Endothelial cell (in vitro differentiated cells): ENCODE data around the gene DCP2. TPM values are rescaled to one million over a fixed set of nuclear protein-coding genes. Genes with fewer than 3 reads are reported as not detected.

Source experiments
- DNase-seq: peaks from one replicate; pipeline ENCODE4 v3.0.0; 2021; ENCODE audit warnings: low spot score
- H3K27ac Mint-ChIP-seq: one replicate; pipeline ENCODE4 v1.8.0; 2021; ENCODE audit warnings: mixed read lengths, inconsistent platforms; ENCODE audit not compliant: unreplicated experiment
- H3K27me3 Mint-ChIP-seq: one replicate; pipeline ENCODE4 v1.8.0; 2021; ENCODE audit warnings: mild to moderate bottlenecking, moderate library complexity, mixed read lengths, inconsistent platforms; ENCODE audit not compliant: unreplicated experiment
- H3K36me3 Mint-ChIP-seq: one replicate; pipeline ENCODE4 v1.8.0; 2021; ENCODE audit warnings: mild to moderate bottlenecking, low read depth, mixed read lengths, inconsistent platforms; ENCODE audit not compliant: unreplicated experiment
- H3K4me1 Mint-ChIP-seq: one replicate; pipeline ENCODE4 v1.8.0; 2021; ENCODE audit warnings: mild to moderate bottlenecking, mixed read lengths, inconsistent platforms; ENCODE audit not compliant: unreplicated experiment
- H3K4me3 Mint-ChIP-seq: one replicate; pipeline ENCODE4 v1.8.0; 2021; ENCODE audit warnings: mild to moderate bottlenecking, mixed read lengths, inconsistent platforms; ENCODE audit not compliant: unreplicated experiment
- H3K9me3 Mint-ChIP-seq: one replicate; pipeline ENCODE4 v1.8.0; 2021; ENCODE audit warnings: mixed read lengths, inconsistent platforms; ENCODE audit not compliant: unreplicated experiment
- total RNA-seq: library from RNA; stranded (reverse); fragmentation: NEBNext Ultra II Directional; extraction: Animal tissue kit (Norgen Biotek cat#: 25700); gene quantifications from one replicate; pipeline ENCODE4 v1.2.1, GENCODE V29; 2021; ENCODE audit not compliant: unreplicated experiment
- TF ChIP-seq, protein P1 (sequence below): fragments of 200-600 bp; sonication (generic); IDR thresholded peaks from one replicate; pipeline ENCODE4 v1.5.0; 2021; ENCODE audit warnings: antibody characterized with exemption; ENCODE audit not compliant: unreplicated experiment

DCP2 gene
- total RNA-seq, 1 donor from 2014 or later, result 75.6 TPM

DNA sequence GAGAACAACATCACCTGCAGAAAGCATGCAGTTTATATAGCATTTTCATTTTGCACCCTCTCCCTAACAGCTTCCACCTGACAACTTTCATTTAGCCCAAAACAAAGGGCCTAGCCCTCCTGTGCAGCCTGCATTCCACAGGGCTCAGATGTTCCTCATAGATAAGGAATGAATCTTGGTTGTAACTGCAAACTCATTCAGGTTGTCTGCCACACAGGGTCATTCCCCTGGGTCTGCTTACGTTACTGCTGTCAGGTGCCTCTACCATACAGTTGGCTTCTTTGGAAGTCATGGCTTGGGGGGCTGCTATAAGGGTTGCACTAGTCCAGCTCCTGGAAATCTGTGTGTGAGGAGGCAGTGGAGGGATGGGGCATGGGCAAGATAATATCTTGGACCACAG is 2.7 kb upstream of the DCP2 start:
- Mint-ChIP-seq H3K4me3 (no peak overlapping the region), H3K4me1 (peaks cover 23% of the 10 kb centered on the region), H3K36me3 (no peaks in the 10 kb centered on the region), H3K27ac (no peak overlapping the region), H3K9me3 (no peaks in the 10 kb centered on the region), H3K27me3 (peaks cover 9% of the 10 kb centered on the region)
- DNase-seq, result no peak
- TF ChIP-seq, protein P1, sequence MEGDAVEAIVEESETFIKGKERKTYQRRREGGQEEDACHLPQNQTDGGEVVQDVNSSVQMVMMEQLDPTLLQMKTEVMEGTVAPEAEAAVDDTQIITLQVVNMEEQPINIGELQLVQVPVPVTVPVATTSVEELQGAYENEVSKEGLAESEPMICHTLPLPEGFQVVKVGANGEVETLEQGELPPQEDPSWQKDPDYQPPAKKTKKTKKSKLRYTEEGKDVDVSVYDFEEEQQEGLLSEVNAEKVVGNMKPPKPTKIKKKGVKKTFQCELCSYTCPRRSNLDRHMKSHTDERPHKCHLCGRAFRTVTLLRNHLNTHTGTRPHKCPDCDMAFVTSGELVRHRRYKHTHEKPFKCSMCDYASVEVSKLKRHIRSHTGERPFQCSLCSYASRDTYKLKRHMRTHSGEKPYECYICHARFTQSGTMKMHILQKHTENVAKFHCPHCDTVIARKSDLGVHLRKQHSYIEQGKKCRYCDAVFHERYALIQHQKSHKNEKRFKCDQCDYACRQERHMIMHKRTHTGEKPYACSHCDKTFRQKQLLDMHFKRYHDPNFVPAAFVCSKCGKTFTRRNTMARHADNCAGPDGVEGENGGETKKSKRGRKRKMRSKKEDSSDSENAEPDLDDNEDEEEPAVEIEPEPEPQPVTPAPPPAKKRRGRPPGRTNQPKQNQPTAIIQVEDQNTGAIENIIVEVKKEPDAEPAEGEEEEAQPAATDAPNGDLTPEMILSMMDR, result no peak

DNA sequence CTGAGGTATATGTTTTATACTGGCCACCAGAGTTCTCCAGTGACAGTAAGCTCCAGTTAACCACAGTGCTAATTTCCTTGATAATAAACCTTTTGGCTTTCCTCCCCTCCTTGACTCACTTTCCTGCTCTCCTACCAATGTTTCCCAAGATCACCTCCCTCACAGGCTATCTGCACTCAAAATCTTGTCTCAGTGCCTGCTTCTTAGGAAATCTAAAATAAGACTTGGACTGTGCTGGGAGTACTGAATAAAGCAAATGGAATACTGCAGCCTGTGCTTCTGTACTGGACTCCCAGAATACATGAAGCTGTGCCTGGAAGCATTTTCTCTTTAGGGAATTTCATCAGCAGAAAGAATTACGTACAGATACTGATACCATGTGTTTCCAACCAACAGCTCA is 1.7 kb upstream of the DCP2 start:
- Mint-ChIP-seq H3K36me3 (no peaks in the 10 kb centered on the region), H3K9me3 (no peaks in the 10 kb centered on the region), H3K27ac (no peak overlapping the region), H3K27me3 (peaks cover 9% of the 10 kb centered on the region), H3K4me3 (no peak overlapping the region), H3K4me1 (peaks cover 26% of the 10 kb centered on the region)
- TF ChIP-seq, protein P1, result no peak
- no peak for DNase-seq

DNA sequence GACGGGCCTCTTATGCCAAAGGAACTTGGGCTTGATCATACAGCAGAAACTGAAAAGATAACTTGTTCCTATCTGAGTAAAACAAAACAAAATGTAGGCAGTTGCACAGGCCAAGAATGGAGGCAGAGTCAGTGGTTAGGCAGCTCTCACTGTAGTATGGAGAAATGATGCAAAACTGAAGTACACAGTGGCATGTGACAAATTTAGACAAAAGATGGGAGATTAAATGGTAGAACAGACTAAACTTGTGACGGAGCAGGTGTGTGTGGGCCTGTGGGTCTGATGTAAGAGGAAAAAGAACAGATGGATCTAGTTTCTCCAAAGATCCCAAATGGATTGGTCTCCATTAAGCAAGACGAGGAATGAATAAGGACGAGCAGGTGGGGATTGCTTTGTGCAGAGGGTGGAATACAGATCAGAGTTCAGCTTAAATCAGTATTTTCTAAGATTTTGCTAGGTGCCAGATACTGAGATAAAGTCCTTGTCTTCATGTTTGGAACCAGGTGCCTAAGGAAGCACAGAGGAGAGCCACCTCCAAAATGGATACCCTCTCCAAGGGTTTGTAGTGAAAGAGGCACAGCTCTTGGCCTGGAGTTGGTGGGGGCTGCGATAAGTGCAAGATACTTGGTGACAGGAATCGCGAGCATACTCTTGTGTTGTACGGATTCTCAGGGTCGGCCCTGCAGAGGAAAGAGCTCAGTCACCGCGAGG is 722 bp upstream of the DCP2 start:
- Mint-ChIP-seq H3K36me3 (no peaks in the 10 kb centered on the region), H3K27me3 (peaks cover 9% of the 10 kb centered on the region), H3K27ac (peak overlapping the region; percentile 14), H3K4me1 (peaks cover 30% of the 10 kb centered on the region), H3K4me3 (peak overlapping the region; percentile 100), H3K9me3 (no peaks in the 10 kb centered on the region)
- TF ChIP-seq, protein P1, result no peak
- DNase-seq, result no peak

DNA sequence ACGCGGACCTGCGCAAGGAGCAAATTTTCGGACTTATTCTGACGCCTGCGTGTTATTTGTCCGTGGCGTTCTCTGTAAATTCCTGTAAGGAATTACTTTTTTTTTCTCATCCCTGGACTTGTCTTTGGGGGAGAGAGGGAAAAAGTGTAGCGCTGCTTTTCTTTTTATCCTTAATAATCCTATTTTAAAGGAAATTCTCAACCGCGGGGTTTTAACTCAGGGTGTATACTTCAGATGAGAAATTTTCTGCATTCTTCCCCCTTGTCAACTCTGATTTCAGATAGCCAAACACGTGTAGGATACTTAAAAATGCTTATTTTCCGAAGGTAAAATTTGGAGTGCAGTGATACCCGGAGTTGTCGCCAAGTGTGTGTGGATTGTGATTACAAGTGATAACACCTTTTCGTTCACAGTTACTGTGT is 853 bp downstream of the DCP2 start:
- TF ChIP-seq, protein P1, result no peak
- Mint-ChIP-seq H3K4me1 (peaks cover 32% of the 10 kb centered on the region), H3K9me3 (no peaks in the 10 kb centered on the region), H3K27ac (peak overlapping the region; percentile 99), H3K27me3 (peaks cover 9% of the 10 kb centered on the region), H3K36me3 (no peaks in the 10 kb centered on the region), H3K4me3 (peak overlapping the region; percentile 100)
- no peak for DNase-seq

DNA sequence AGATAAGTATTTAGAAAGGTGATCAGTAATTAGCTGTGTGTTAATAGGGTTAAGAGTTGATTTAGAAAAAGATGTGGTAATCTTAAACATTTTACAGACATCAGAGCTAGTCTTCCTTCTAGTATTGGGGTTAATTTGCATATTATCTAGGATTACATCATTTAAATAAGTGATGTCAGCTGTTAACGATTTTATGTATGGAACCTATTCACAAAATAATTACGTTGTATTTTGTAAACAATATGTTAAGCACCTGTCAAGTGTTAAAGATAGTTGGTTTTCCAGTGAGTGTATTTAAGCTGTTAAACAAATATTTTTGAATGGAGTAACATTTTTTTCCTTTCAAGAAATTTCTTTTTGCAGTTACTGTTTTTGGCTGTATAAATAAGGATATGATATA is 2.2 kb downstream of the DCP2 start:
- no peak for DNase-seq
- no peak overlapping the region for H3K4me3 Mint-ChIP-seq
- H3K27me3 Mint-ChIP-seq, result peaks cover 9% of the 10 kb centered on the region
- H3K36me3 Mint-ChIP-seq, result no peaks in the 10 kb centered on the region
- peaks cover 38% of the 10 kb centered on the region for H3K4me1 Mint-ChIP-seq
- H3K9me3 Mint-ChIP-seq, result no peaks in the 10 kb centered on the region
- peak overlapping the region; percentile 49 for H3K27ac Mint-ChIP-seq
- TF ChIP-seq, protein P1, result no peak
